Endothelial cell of umbilical vein (primary cell): Measurements from ENCODE around the gene TNS2. TPM values are rescaled to one million over a fixed set of nuclear protein-coding genes. Genes with fewer than 3 reads are reported as not detected.

Experiments
- BruUV-seq: library from RNA; stranded (reverse); fragments of 400-500 nt; replicated peaks from 2 replicates; lab custom pipeline; 2021; lab: Mats Ljungman, UMichigan
- CTCF ChIA-PET: fragments of 300-600, 350-600 bp; sonication (Branson Sonifier 250); formaldehyde crosslinking; loops from one replicate; lab custom pipeline; 2021; ENCODE audit warnings: antibody characterized with exemption, inconsistent platforms; lab: Charles Lee
- POLR2A ChIA-PET: fragments of 300-600, 350-600 bp; sonication (Branson Sonifier 250); formaldehyde crosslinking; loops from one replicate; lab custom pipeline; 2021; ENCODE audit warnings: antibody characterized with exemption, inconsistent platforms; lab: Charles Lee
- DNase-seq: peaks from one replicate; pipeline ENCODE4 v3.0.0-alpha.2; 2011; ENCODE audit warnings: low read depth, low spot score
- FAIRE-seq: peaks from 2 replicates; lab custom pipeline; 2011; peaks lifted over from hg19 to GRCh38; lab: Jason Lieb, UNC
- H2AFZ ChIP-seq: 2 replicates; pipeline ENCODE4 v1.6.0; 2012; ENCODE audit warnings: low read depth, low read length, control low read depth, inconsistent platforms
- H3K27ac ChIP-seq: 2 replicates; pipeline ENCODE4 v1.5.1; 2011; ENCODE audit warnings: low read depth, mild to moderate bottlenecking, control low read depth, low read length, moderate library complexity; ENCODE audit not compliant: insufficient read depth
- H3K27me3 ChIP-seq, 2 experiments: 2 replicates each; pipeline versions ENCODE4 v1.6.0 to v1.6.1; 2011; ENCODE audit warnings: low read length in 2 of 2, mixed read lengths in 1 of 2; ENCODE audit not compliant: control insufficient read depth in 2 of 2, insufficient read depth in 2 of 2
- H3K36me3 ChIP-seq, 2 experiments: 2 replicates in 1 of 2; 3 replicates in 1 of 2; pipeline ENCODE4 v1.5.1; 2011; ENCODE audit warnings: low read length in 2 of 2, mild to moderate bottlenecking in 1 of 2, moderate library complexity in 1 of 2; ENCODE audit not compliant: control insufficient read depth in 2 of 2, insufficient read depth in 2 of 2; ENCODE audit errors: extremely low read depth in 1 of 2
- H3K4me1 ChIP-seq: 3 replicates; pipeline ENCODE4 v1.5.1; 2011; ENCODE audit warnings: mild to moderate bottlenecking, low read length; ENCODE audit not compliant: control insufficient read depth, insufficient read depth; ENCODE audit errors: extremely low read depth
- H3K4me2 ChIP-seq: 2 replicates; pipeline ENCODE4 v1.6.1; 2011; ENCODE audit warnings: low read length, control low read depth, mixed read lengths; ENCODE audit not compliant: insufficient read depth
- H3K4me3 ChIP-seq, 3 experiments: fragments of 200-600 bp in 1 of 3; sonication (generic), shearing (Covaris generic) in 1 of 3; replicated peaks in 1 of 3; 2 replicates each; pipeline ENCODE4 v1.5.1; 2011 to 2016; ENCODE audit warnings: control low read depth in 3 of 3, low read length in 3 of 3, mild to moderate bottlenecking in 2 of 3, inconsistent platforms in 1 of 3, low read depth in 1 of 3, moderate library complexity in 1 of 3; ENCODE audit not compliant: insufficient read depth in 1 of 3
- H3K79me2 ChIP-seq: 2 replicates; pipeline ENCODE4 v1.6.0; 2012; ENCODE audit warnings: low read length, inconsistent platforms; ENCODE audit not compliant: control insufficient read depth, insufficient read depth
- H3K9ac ChIP-seq: replicated peaks from 2 replicates; pipeline ENCODE3; 2011; ENCODE audit warnings: low read length, control low read depth; ENCODE audit not compliant: insufficient read depth; ENCODE audit errors: extremely low read depth
- H3K9me1 ChIP-seq: replicated peaks from 3 replicates; pipeline ENCODE4 v1.6.0; 2011; ENCODE audit warnings: mild to moderate bottlenecking, low read length; ENCODE audit not compliant: control insufficient read depth, insufficient read depth; ENCODE audit errors: extremely low read depth
- H3K9me3 ChIP-seq: replicated peaks from 2 replicates; pipeline ENCODE4 v1.5.1; 2012; ENCODE audit warnings: low read length, inconsistent platforms; ENCODE audit not compliant: control insufficient read depth, insufficient read depth
- H4K20me1 ChIP-seq: replicated peaks from 2 replicates; pipeline ENCODE3; 2011; ENCODE audit warnings: mild to moderate bottlenecking, low read length; ENCODE audit not compliant: control insufficient read depth, insufficient read depth; ENCODE audit errors: extremely low read depth
- EZH2 ChIP-seq: IDR thresholded peaks from 2 replicates; pipeline ENCODE4 v1.6.1; 2012; ENCODE audit warnings: borderline replicate concordance, low read depth, mild to moderate bottlenecking, moderate library complexity, low read length, inconsistent platforms; ENCODE audit not compliant: severe bottlenecking
- FOS ChIP-seq: IDR thresholded peaks from 2 replicates; pipeline ENCODE4 v1.6.1; 2011; ENCODE audit warnings: mild to moderate bottlenecking, low read length, moderate library complexity, borderline replicate concordance; ENCODE audit not compliant: insufficient read depth
- GATA2 ChIP-seq: IDR thresholded peaks from 2 replicates; pipeline ENCODE4 v1.7.0; 2011; ENCODE audit warnings: low read depth, mild to moderate bottlenecking, moderate library complexity, mixed read lengths, low read length; ENCODE audit not compliant: insufficient read length, insufficient read depth
- JUN ChIP-seq: IDR thresholded peaks from 2 replicates; pipeline ENCODE4 v1.6.1; 2011; ENCODE audit warnings: borderline replicate concordance, low read depth; ENCODE audit not compliant: insufficient read length, insufficient read depth
- MYC ChIP-seq: IDR thresholded peaks from one replicate; pipeline ENCODE4 v1.6.1; 2011; ENCODE audit warnings: mild to moderate bottlenecking, low read depth, low read length
- POLR2A ChIP-seq: IDR thresholded peaks from 2 replicates; pipeline ENCODE4 v1.6.1; 2012; ENCODE audit warnings: low read depth, mild to moderate bottlenecking, control low read depth, low read length
- POLR2AphosphoS5 ChIP-seq: IDR thresholded peaks from 2 replicates; pipeline ENCODE4 v1.6.1; 2012; ENCODE audit warnings: low read depth, mild to moderate bottlenecking, control low read depth, low read length, moderate library complexity; ENCODE audit not compliant: insufficient read depth
- dilution Hi-C: fragments of 300-500 bp; cut with MboI; formaldehyde crosslinking; loops from one replicate; pipeline ENCODE4 v1.15.0; 2019; ENCODE audit warnings: low sequenced_read_pairs; ENCODE audit not compliant: extremely low pct_ligation_motif_present
- intact Hi-C: fragments of 100-400 bp; cut with micrococcal nuclease; formaldehyde crosslinking; loops from one replicate; pipeline ENCODE4 v1.10.0; 2022
- polyA plus RNA-seq, 4 experiments: library from polyadenylated mRNA; depleted of rRNA in 3 of 4; stranded (reverse) in 3 of 4; unstranded in 1 of 4; fragments of >200 nt; gene quantifications; 2 replicates each; pipeline versions ENCODE4 v1.2.1 to v1.2.3, GENCODE V29; 2011 to 2012; ENCODE audit warnings: missing spikeins in 1 of 4
- total RNA-seq: library from RNA; stranded (reverse); gene quantifications from 2 replicates; pipeline ENCODE4 v1.2.3, GENCODE V29; 2021
- TF ChIP-seq, protein P1 (sequence below): IDR thresholded peaks from 2 replicates; pipeline ENCODE4 v1.6.1; 2011; ENCODE audit not compliant: insufficient read depth, insufficient read length
- TF ChIP-seq, protein P2 (sequence below), 2 donors: IDR thresholded peaks; 1 replicate in 1 of 2; 2 replicates in 1 of 2; pipeline ENCODE4 v1.5.1; 2011; ENCODE audit warnings: low read length in 2 of 2, mild to moderate bottlenecking in 2 of 2, moderate library complexity in 2 of 2, control low read depth in 1 of 2, inconsistent platforms in 1 of 2, low read depth in 1 of 2; ENCODE audit not compliant: insufficient read depth in 1 of 2; ENCODE audit errors: extremely low read depth in 1 of 2

TNS2 gene
- total and polyA plus RNA-seq, 2 donors (not counting 3 experiments of a cell fraction or from before 2014, with no cell fraction given) = 84.5 to 106 TPM

DNA sequence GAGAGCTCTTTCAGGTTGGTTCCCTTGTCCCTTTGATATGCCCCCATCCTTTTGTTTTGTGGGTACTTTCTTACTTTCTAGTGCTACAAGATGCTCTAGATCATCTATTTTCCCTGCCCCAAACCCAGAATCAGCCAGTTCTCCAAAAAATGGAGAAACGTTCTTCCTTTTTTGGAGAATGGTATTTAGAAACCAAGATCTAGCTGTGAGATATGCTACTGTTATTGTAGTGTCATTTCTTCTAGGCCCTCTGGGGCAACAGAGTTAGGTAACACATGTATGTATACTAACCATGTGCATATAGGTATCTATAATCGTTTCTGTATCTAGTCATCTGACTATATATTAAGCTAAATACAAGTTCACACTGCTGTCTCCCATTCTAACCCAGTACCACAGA is 40.7 kb downstream of the TNS2 start:
- Histone ChIP-seq H3K27ac (no peak overlapping the region), H3K4me1 (no peaks in the 10 kb centered on the region), H3K27me3 (peaks cover 5 to 7% of the 10 kb centered on the region in 2 experiments), H3K4me2 (no peak overlapping the region), H3K36me3 (no peaks in the 10 kb centered on the region), H3K4me3 (no peak overlapping the region), H3K79me2 (no peaks in the 10 kb centered on the region), H3K9me3 (no peaks in the 10 kb centered on the region), H3K9ac (no peak overlapping the region), H4K20me1 (no peaks in the 10 kb centered on the region), H3K9me1 (no peaks in the 10 kb centered on the region), H2AFZ (no peak overlapping the region)
- CTCF ChIA-PET = interaction anchor here (0.9 to 1.2 kb wide), 4 partner anchors 9 to 25 kb away, joined by 3 to 4 read pairs (median 3); no protein-coding TSS in a partner anchor
- BruUV-seq = no TSS peak
- TF ChIP-seq JUN (no peak), EZH2 (no peak), POLR2A (no peak), GATA2 (no peak), MYC (no peak), POLR2AphosphoS5 (no peak), FOS (no peak)
- TF ChIP-seq, protein P1, sequence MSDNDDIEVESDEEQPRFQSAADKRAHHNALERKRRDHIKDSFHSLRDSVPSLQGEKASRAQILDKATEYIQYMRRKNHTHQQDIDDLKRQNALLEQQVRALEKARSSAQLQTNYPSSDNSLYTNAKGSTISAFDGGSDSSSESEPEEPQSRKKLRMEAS = no peak
- TF ChIP-seq, protein P2, sequence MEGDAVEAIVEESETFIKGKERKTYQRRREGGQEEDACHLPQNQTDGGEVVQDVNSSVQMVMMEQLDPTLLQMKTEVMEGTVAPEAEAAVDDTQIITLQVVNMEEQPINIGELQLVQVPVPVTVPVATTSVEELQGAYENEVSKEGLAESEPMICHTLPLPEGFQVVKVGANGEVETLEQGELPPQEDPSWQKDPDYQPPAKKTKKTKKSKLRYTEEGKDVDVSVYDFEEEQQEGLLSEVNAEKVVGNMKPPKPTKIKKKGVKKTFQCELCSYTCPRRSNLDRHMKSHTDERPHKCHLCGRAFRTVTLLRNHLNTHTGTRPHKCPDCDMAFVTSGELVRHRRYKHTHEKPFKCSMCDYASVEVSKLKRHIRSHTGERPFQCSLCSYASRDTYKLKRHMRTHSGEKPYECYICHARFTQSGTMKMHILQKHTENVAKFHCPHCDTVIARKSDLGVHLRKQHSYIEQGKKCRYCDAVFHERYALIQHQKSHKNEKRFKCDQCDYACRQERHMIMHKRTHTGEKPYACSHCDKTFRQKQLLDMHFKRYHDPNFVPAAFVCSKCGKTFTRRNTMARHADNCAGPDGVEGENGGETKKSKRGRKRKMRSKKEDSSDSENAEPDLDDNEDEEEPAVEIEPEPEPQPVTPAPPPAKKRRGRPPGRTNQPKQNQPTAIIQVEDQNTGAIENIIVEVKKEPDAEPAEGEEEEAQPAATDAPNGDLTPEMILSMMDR (IDR thresholded peaks at IDR 0.05; ENCODE audit: extremely low read depth in 1 of 2, insufficient read depth in 1 of 2, low read depth in 1 of 2, low read length in 2 of 2) = no peak
- FAIRE-seq = no peak
- intact Hi-C loops (no loop called here), dilution Hi-C loops (no loop called here)
- no peak for DNase-seq
- POLR2A ChIA-PET = no interaction called here
